Transverse colon (tissue), 4 donors: ENCODE results near the gene MT1E. TPM values are rescaled to one million over a fixed set of nuclear protein-coding genes. Genes with fewer than 3 reads are reported as not detected.
"Not testable (repeated sequence)": the region's sequence is repeated elsewhere in the genome, so short reads cannot be mapped to it uniquely, and the experiment has no call there.

Experiments used
- DNase-seq: peaks from one replicate; pipeline ENCODE4 v3.0.0-alpha.2; 2019
- H3K27ac ChIP-seq, 4 donors: fragments of 200-600 bp; sonication (generic); 2 replicates each; pipeline ENCODE4 v1.5.1; 2016 to 2018; ENCODE audit warnings: inconsistent platforms in 4 of 4
- H3K27me3 ChIP-seq: fragments of 200-600 bp; sonication (generic); 2 replicates; pipeline ENCODE4 v1.5.1; 2017; ENCODE audit warnings: inconsistent platforms
- H3K36me3 ChIP-seq, 4 donors: fragments of 200-600 bp; sonication (generic); 2 replicates each; pipeline ENCODE4 v1.5.1; 2017 to 2019; ENCODE audit warnings: inconsistent platforms in 4 of 4
- H3K4me1 ChIP-seq, 4 donors: fragments of 200-600 bp; sonication (generic); 2 replicates each; pipeline ENCODE4 v1.5.1; 2017 to 2020; ENCODE audit warnings: inconsistent platforms in 4 of 4
- H3K4me3 ChIP-seq, 4 donors: fragments of 200-600 bp; sonication (generic); 1 replicate in 1 of 4; 2 replicates in 3 of 4; pipeline versions ENCODE4 v1.5.1 to v1.6.1; 2017 to 2019; ENCODE audit warnings: inconsistent platforms in 4 of 4
- H3K9me3 ChIP-seq, 2 donors: fragments of 200-600 bp; sonication (generic); 2 replicates each; pipeline ENCODE4 v1.5.1; 2017 to 2019; ENCODE audit warnings: inconsistent platforms in 2 of 2
- CTCF ChIP-seq, 5 experiments: fragments of 200-600 bp in 3 of 5; fragments of 450-650 bp in 2 of 5; sonication (generic) in 3 of 5; IDR thresholded peaks; 1 replicate in 2 of 5; 2 replicates in 3 of 5; pipeline ENCODE4 v1.5.1; 2016 to 2017; ENCODE audit warnings: antibody characterized with exemption in 5 of 5, inconsistent platforms in 3 of 5, mild to moderate bottlenecking in 2 of 5, moderate library complexity in 1 of 5
- EP300 ChIP-seq: sonication (generic); formaldehyde crosslinking; IDR thresholded peaks from one replicate; pipeline ENCODE4 v1.6.1; 2017; ENCODE audit warnings: antibody characterized with exemption, low read depth
- POLR2A ChIP-seq: fragments of 450-650 bp; IDR thresholded peaks from one replicate; pipeline ENCODE4 v1.6.1; 2016; ENCODE audit warnings: antibody characterized with exemption, mild to moderate bottlenecking, moderate library complexity
- POLR2AphosphoS5 ChIP-seq, 3 donors: sonication (generic); formaldehyde crosslinking; IDR thresholded peaks; one replicate each; pipeline ENCODE4 v1.6.1; 2016; ENCODE audit warnings: antibody characterized with exemption in 3 of 3
- WGBS, 2 donors: methylation state at CpG; one replicate each; pipeline ENCODE4 v1.1.5; 2018; ENCODE audit warnings: low coverage in 1 of 2; 5-methylcytosine and 5-hydroxymethylcytosine counted together
- in situ Hi-C, 4 donors: fragments of 200-750 bp; cut with MboI; loops; one replicate each; pipeline versions ENCODE4 v1.15.0 to v1.15.1; 2017; ENCODE audit warnings: low sequenced_read_pairs in 3 of 4, low pct_ligation_motif_present in 1 of 4, low pct_unique_long_range_greater_than_20kb in 1 of 4
- intact Hi-C: fragments of 100-400 bp; cut with DNase I; formaldehyde crosslinking; loops from one replicate; pipeline ENCODE4 v1.15.1; 2023; ENCODE audit warnings: low total_unique reads
- total RNA-seq, 4 donors: library from RNA; depleted of rRNA; stranded (reverse); fragments of >200 nt; gene quantifications; one replicate each; pipeline ENCODE4 v1.1.0, GENCODE V29; 2016

Gene MT1E
- total RNA-seq, 4 donors from 2014 or later: 109 to 1,058 (median 257) TPM

DNA sequence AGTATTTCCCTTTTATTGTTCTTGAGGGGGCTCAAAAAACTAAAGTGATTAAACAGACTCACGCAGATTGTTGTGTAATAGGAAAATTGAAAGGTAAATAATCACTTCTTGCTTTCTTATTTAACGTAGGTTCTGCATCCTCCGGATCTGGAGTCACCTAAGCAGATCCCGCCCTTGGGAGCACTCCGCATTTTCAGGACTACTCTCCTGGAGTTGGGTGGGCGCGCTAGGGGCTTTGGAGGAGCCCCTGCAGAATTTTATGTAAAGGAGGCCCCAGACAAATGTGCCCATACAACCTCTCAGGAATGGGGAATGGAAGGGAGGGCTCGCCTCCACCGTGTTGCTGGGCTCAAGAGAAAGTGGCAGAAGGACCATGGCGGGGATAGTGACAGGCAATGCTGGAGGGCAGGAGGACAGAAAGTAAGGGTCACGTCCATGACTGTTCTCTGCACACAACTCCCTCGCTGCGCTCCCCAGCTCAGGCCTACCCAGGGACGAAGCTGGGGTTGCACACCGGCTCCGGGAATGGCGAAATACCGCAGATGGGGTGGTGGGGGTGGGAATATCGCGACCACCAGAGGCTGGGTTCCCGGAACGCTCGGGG lies 8.9 kb upstream of the MT1E start:
- Histone ChIP-seq H3K4me1 (peaks cover 5 to 16% (median 10%) of the 10 kb centered on the region in 4 donors), H3K27ac (peak overlapping the region; percentile 25 to 55 (median 41)), H3K9me3 (no peaks in the 10 kb centered on the region), H3K4me3 (peak overlapping the region in 3 of 4 donors; percentile 24 to 42 (median 38)), H3K27me3 (peaks cover 4% of the 10 kb centered on the region), H3K36me3 (no peaks in the 10 kb centered on the region)
- intact Hi-C loops: no loop called here
- TF ChIP-seq POLR2AphosphoS5 (IDR thresholded peaks at IDR 0.05): no peak
- no peak for TF ChIP-seq POLR2A
- no peak for TF ChIP-seq EP300
- no peak for TF ChIP-seq CTCF (IDR thresholded peaks at IDR 0.05)
- DNase-seq: no peak
- in situ Hi-C loops: no loop called here
- WGBS, 2 donors: 66 to 90% methylated on average over 2 to 23 of the region's 23 CpGs

DNA sequence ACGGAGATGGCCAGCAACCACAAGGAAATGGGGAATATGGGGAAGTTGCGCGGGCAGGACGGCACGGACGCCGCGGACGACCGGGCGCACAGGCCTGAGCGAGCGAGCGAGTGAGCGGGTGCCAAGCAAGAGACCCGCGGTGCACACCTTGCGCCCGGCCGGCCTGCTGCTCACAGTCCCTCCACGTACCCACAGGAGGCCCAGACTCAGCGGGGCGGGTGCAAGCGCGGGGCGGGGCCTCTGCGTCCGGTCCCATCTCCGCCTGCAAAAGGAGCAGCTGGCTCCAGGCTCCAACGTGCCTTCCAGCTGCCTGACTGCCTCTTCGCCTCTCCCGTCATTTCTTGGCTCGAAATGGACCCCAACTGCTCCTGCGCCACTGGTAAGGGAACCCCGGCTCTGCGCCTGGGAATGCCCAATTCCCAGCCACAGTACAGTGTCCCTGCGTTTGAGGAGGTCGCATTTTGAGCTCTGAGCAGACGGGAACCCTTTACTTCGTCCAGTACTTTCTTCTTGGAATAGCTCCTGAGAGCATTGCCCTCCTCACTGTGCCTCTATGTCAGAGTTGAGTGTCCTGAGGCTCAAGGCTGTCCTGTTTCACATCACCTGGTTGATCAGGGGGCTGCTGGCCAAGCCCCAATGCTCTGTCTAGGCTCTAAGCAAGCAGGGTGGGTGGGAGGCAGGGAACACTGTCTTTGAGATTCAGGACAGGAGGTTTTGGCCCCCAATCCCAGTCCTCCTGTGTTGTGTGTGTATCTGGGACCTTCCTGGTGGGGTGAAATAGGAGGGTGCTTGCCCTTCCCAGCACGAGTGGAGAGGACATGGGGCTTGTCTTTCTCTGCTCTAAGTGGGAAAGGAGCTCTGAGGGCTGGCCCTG lies 8.1 kb upstream of the MT1E start:
- peaks cover 5 to 16% (median 10%) of the 10 kb centered on the region in 4 donors for H3K4me1 ChIP-seq
- in situ Hi-C loops: no loop called here
- peak; percentile 32 for TF ChIP-seq POLR2A
- TF ChIP-seq POLR2AphosphoS5 (IDR thresholded peaks at IDR 0.05): peak; percentile 30 to 79 (median 68)
- no peak for TF ChIP-seq CTCF (IDR thresholded peaks at IDR 0.05)
- TF ChIP-seq EP300: no peak
- intact Hi-C loops: no loop called here
- 17% methylated on average over 33 of the region's 41 CpGs; no CpG with 5 or more reads in 1 of the 2 donors for WGBS, 2 donors
- no peaks in the 10 kb centered on the region for H3K9me3 ChIP-seq
- DNase-seq: peak; percentile 70
- H3K36me3 ChIP-seq: no peaks in the 10 kb centered on the region
- peak overlapping the region; percentile 25 to 55 (median 41) for H3K27ac ChIP-seq
- peak overlapping the region; percentile 8 to 42 (median 31) for H3K4me3 ChIP-seq
- H3K27me3 ChIP-seq: peaks cover 4% of the 10 kb centered on the region

GRCh38 chr16:56618138-56618537 lies 7.4 kb upstream of the MT1E start:
- in situ Hi-C loops: no loop called here
- H3K27me3 ChIP-seq: peaks cover 4% of the 10 kb centered on the region
- no peak overlapping the region for H3K4me3 ChIP-seq
- H3K27ac ChIP-seq: no peak overlapping the region
- DNase-seq: no peak
- WGBS, 2 donors: 83 to 100% methylated on average over 2 to 6 of the region's 6 CpGs
- TF ChIP-seq CTCF (IDR thresholded peaks at IDR 0.05) (no peak), POLR2A (no peak), EP300 (no peak), POLR2AphosphoS5 (IDR thresholded peaks at IDR 0.05) (no peak)
- H3K4me1 ChIP-seq: peaks cover 5 to 16% (median 10%) of the 10 kb centered on the region in 4 donors
- H3K36me3 ChIP-seq: no peaks in the 10 kb centered on the region
- intact Hi-C loops: no loop called here
- H3K9me3 ChIP-seq: no peaks in the 10 kb centered on the region

- in situ Hi-C loops (no loop called here), intact Hi-C loops (no loop called here)
- H3K4me1 ChIP-seq: peaks cover 5 to 21% (median 12%) of the 10 kb centered on the region in 4 donors
- H3K9me3 ChIP-seq: no peaks in the 10 kb centered on the region
- WGBS, 2 donors: 91% methylated on average over 7 of the region's 8 CpGs; no CpG with 5 or more reads in 1 of the 2 donors
- no peak for DNase-seq
- H3K4me3 ChIP-seq: no peak overlapping the region
- H3K27ac ChIP-seq: no peak overlapping the region
- TF ChIP-seq POLR2A (no peak), POLR2AphosphoS5 (IDR thresholded peaks at IDR 0.05) (no peak), EP300 (no peak), CTCF (IDR thresholded peaks at IDR 0.05) (no peak)
- H3K36me3 ChIP-seq: no peaks in the 10 kb centered on the region
- H3K27me3 ChIP-seq: peaks cover 4% of the 10 kb centered on the region
Observed at GRCh38 chr16:56620339-56620897, 5.2 kb upstream of the MT1E start.

- WGBS, 2 donors: 30 to 79% methylated on average over 1 to 4 of the region's 4 CpGs
- H3K36me3 ChIP-seq, H3K27ac ChIP-seq, H3K4me3 ChIP-seq, DNase-seq, in situ Hi-C loops, H3K27me3 ChIP-seq, intact Hi-C loops, H3K9me3 ChIP-seq: not testable (repeated sequence)
- peaks cover 5 to 28% (median 24%) of the 10 kb centered on the region in 4 donors for H3K4me1 ChIP-seq
Observed at GRCh38 chr16:56621665-56622445, 3.7 kb upstream of the MT1E start.

DNA sequence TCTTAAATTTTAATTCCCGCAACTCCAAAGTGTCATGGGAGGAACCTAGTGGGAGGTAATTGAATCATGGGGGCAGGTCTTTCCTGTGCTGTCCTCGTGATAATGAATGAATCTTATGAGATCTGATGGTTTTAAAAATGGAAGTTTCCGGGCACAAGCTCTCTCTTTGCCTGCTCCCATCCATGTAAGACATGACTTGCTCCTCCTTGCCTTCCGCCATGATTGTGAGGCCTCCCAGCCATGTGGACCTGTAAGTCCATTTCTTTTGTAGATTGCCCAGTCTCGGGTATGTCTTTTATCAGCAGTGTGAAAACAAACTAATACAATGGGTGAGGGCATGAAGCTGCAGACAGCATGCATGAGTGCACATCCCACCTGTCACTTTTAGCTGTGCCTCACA lies 2.4 kb upstream of the MT1E start:
- H3K27ac ChIP-seq, H3K27me3 ChIP-seq, H3K9me3 ChIP-seq, H3K4me3 ChIP-seq, in situ Hi-C loops, H3K36me3 ChIP-seq, intact Hi-C loops, DNase-seq: not testable (repeated sequence)
- 82% methylated on average over 5 of the region's 5 CpGs; no CpG with 5 or more reads in 1 of the 2 donors for WGBS, 2 donors
- H3K4me1 ChIP-seq: peaks cover 0 to 22% (median 17%) of the 10 kb centered on the region in 4 donors
